Bronchial smooth muscle cell (primary cell): ENCODE measurements around the gene SH3RF1. TPM values are rescaled to one million over a fixed set of nuclear protein-coding genes. Genes with fewer than 3 reads are reported as not detected.

Experiments
- total RNA-seq: library from RNA; depleted of rRNA; stranded (reverse); fragments of >200 nt; gene quantifications from 2 replicates; pipeline ENCODE4 v1.2.1, GENCODE V29; 2014

Gene SH3RF1
- 12.4 and 16.9 TPM in 2 replicates for total RNA-seq

GRCh38 chr4:169270810-169271691 lies at the start of gene SH3RF1:
Gene SH3RF1 (minus strand): TSS chr4:169270956. CDS start chr4:169269212, 1,744 bp downstream.

